ENCODE measurements around the gene CAMSAP2.

CAMSAP2 gene

DNA sequence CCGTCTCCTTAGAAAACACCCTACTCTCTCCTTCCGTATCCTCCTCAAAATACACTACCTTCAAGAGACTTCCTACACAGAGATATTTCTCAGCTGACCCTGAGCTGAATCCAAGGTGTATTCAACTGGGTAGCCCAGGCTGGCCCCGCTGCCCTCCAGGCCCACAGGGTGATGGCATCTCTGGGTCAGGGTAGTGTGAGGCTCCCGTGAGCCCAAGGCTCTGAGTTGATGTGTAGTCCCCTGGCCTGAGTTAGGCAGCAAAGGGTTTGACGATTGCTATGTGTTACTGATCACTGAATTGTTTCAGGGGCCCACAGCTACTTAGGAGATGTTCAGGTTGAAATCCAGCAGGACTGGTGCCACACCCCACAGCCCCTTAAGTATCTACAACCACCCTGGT is 162.7 kb downstream of the CAMSAP2 start:
- DNase-seq (ENCODE audit: low read depth) = no peak
- TF ChIP-seq POLR2A (IDR thresholded peaks at IDR 0.05; ENCODE audit: extremely low read depth, insufficient read length) (no peak), MYC (IDR thresholded peaks at IDR 0.05; ENCODE audit: low read depth, low read length) (no peak)
- TF ChIP-seq, protein P1, sequence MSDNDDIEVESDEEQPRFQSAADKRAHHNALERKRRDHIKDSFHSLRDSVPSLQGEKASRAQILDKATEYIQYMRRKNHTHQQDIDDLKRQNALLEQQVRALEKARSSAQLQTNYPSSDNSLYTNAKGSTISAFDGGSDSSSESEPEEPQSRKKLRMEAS (IDR thresholded peaks at IDR 0.05; ENCODE audit: low read depth, low read length) = no peak
- TF ChIP-seq, protein P2, sequence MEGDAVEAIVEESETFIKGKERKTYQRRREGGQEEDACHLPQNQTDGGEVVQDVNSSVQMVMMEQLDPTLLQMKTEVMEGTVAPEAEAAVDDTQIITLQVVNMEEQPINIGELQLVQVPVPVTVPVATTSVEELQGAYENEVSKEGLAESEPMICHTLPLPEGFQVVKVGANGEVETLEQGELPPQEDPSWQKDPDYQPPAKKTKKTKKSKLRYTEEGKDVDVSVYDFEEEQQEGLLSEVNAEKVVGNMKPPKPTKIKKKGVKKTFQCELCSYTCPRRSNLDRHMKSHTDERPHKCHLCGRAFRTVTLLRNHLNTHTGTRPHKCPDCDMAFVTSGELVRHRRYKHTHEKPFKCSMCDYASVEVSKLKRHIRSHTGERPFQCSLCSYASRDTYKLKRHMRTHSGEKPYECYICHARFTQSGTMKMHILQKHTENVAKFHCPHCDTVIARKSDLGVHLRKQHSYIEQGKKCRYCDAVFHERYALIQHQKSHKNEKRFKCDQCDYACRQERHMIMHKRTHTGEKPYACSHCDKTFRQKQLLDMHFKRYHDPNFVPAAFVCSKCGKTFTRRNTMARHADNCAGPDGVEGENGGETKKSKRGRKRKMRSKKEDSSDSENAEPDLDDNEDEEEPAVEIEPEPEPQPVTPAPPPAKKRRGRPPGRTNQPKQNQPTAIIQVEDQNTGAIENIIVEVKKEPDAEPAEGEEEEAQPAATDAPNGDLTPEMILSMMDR (IDR thresholded peaks at IDR 0.05; ENCODE audit: low read depth, low read length) = no peak
- no peak overlapping the region for H3K4me3 ChIP-seq (ENCODE audit: low read depth, low read length)

DNA sequence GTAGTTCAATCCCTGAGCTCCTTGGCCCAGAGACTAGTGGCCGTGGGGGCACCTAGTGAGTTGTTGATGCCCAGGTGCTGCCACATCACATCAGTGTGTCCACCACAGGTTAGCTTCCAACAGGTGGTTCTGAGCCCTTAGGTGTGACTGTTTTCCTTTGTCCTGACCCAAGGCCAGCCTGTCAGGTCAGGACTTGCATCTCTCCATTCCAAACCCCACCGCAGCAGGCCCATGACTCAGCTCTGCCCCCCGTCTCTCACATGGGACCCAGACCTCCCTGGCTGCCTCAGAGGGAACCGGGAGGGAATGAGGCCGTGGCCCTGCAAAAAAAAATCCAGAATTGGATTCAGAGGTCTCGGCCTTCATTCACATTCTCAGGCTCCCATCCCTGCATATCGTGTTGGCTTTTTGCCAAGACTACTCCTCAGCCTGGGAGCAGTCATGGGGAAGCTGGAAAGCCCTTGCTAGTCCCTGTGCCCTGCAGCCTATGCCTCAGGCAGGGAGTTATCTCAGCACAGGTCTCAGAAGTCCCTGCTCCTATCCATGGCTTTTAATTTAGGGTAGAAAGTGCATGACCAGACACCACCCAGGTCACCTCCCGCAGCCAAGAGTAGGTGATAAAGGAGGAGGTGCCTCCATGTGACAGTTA is 163.2 kb downstream of the CAMSAP2 start:
- DNase-seq (ENCODE audit: low read depth) = no peak
- H3K4me3 ChIP-seq (ENCODE audit: low read depth, low read length) = no peak overlapping the region
- no peak for TF ChIP-seq MYC (IDR thresholded peaks at IDR 0.05; ENCODE audit: low read depth, low read length)
- TF ChIP-seq, protein P1 (IDR thresholded peaks at IDR 0.05; ENCODE audit: low read depth, low read length) = no peak
- TF ChIP-seq, protein P2 (IDR thresholded peaks at IDR 0.05; ENCODE audit: low read depth, low read length) = no peak
- no peak for TF ChIP-seq POLR2A (IDR thresholded peaks at IDR 0.05; ENCODE audit: extremely low read depth, insufficient read length)

DNA sequence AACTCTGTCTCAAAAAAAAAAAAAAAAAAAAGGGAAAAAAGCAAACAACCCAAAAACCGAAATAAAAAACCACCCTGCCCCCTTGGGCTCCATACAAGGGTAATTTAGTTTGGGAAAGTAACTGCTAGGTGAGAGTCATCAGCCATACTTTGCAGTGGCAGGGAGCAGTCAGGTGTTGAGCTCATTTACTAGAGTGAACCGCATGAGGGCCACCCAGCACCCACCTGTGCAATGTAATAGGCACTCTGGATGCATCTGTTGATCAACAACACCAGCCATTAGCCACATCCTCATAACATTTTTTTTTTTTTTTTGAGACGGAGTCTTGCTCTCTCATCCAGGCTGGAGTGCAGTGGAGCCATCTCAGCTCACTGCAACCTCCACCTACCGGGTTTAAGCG is 165.1 kb downstream of the CAMSAP2 start:
- no peak overlapping the region for H3K4me3 ChIP-seq (ENCODE audit: low read depth, low read length)
- TF ChIP-seq, protein P2 (IDR thresholded peaks at IDR 0.05; ENCODE audit: low read depth, low read length) = no peak
- TF ChIP-seq POLR2A (IDR thresholded peaks at IDR 0.05; ENCODE audit: extremely low read depth, insufficient read length) (no peak), MYC (IDR thresholded peaks at IDR 0.05; ENCODE audit: low read depth, low read length) (no peak)
- TF ChIP-seq, protein P1 (IDR thresholded peaks at IDR 0.05; ENCODE audit: low read depth, low read length) = no peak
- DNase-seq (ENCODE audit: low read depth) = no peak

DNA sequence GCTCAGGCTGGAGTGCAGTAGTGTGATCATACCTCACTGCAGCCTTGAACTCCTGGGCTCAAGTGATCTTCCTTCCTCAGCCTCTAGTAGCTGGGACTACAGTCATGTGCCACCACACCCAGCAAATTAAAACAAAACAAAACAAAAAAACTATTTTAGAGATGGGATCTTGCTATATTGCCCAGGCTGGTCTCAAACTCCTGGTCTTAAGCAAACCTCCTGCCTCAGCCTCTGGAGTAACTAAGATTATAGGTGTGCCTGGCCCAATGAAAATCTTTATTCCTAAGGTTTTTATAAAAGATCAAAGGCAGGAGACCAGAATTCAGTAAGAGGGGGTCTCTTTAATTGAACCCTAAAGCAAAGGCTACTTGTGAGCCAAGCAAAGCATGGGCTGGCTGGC is 166.1 kb downstream of the CAMSAP2 start:
- H3K4me3 ChIP-seq (ENCODE audit: low read depth, low read length) = no peak overlapping the region
- no peak for TF ChIP-seq POLR2A (IDR thresholded peaks at IDR 0.05; ENCODE audit: extremely low read depth, insufficient read length)
- TF ChIP-seq, protein P2 (IDR thresholded peaks at IDR 0.05; ENCODE audit: low read depth, low read length) = no peak
- TF ChIP-seq, protein P1 (IDR thresholded peaks at IDR 0.05; ENCODE audit: low read depth, low read length) = no peak
- TF ChIP-seq MYC (IDR thresholded peaks at IDR 0.05; ENCODE audit: low read depth, low read length) = no peak
- DNase-seq (ENCODE audit: low read depth) = no peak

DNA sequence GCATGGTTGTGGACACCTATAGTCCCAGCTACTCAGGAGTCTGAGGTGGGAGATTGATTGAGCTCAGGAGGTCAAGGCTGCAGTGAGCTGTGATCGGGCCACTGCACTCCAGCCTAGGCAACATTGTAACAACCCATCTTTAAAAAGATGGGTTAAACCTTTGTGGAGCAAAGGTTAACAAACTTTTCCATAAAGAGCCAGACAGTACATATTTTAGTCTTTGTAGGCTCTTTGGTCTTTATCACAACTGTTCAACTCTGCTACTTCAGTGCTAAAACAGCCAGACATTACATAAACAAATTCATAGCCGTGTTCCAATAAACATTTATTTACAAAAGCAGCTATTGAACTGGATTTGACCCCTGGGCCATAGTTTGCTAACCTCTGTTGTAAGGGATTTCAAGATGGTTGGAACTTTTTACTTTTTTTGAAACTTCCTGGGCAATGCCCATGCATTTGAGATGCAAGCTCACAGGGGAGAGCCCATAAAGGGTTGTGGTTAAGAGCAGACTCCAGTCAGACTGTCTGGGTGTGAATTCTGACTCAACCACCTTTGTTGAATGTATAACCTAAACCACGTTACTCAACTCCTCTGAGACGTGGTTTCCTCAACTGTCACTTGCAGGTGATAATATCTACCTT is 166.8 kb downstream of the CAMSAP2 start:
- TF ChIP-seq POLR2A (IDR thresholded peaks at IDR 0.05; ENCODE audit: extremely low read depth, insufficient read length) (no peak), MYC (IDR thresholded peaks at IDR 0.05; ENCODE audit: low read depth, low read length) (peak; percentile 49)
- TF ChIP-seq, protein P1 (IDR thresholded peaks at IDR 0.05; ENCODE audit: low read depth, low read length) = peak; percentile 51; the same call in 1 of the 2 replicates
- H3K4me3 ChIP-seq (ENCODE audit: low read depth, low read length) = no peak overlapping the region
- peak; percentile 92 for DNase-seq (ENCODE audit: low read depth)

DNA sequence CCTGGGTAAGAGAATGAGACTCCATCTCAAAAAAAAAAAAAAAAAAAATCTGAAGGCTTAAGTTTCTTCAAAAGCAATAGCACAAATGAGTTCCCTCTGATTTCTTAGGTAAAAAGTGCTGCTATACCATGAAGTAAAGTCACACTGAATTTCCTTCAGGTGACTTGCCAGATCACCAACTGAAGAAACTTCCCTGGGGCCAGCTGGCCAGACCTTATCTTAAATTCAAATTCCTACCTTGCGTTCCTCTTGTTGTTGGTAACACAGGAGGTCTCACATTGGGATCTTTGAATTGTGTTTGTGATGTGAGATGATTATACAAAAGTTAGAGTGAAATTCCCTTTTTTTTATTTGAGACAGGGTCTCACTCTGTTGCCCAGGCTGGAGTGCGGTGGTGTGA is 167.8 kb downstream of the CAMSAP2 start:
- H3K4me3 ChIP-seq (ENCODE audit: low read depth, low read length) = no peak overlapping the region
- no peak for DNase-seq (ENCODE audit: low read depth)
- TF ChIP-seq, protein P1 (IDR thresholded peaks at IDR 0.05; ENCODE audit: low read depth, low read length) = no peak
- TF ChIP-seq POLR2A (IDR thresholded peaks at IDR 0.05; ENCODE audit: extremely low read depth, insufficient read length) = no peak
